Glutamatergic neuron (in vitro differentiated cells): ENCODE results near the gene MACROD1. TPM values are rescaled to one million over a fixed set of nuclear protein-coding genes. Genes with fewer than 3 reads are reported as not detected.

Experiments used
- DNase-seq: peaks from one replicate; pipeline ENCODE4 v3.0.0; 2022
- H3K27ac Mint-ChIP-seq: one replicate; pipeline ENCODE4 v1.8.0; 2020; ENCODE audit warnings: mild to moderate bottlenecking, mixed read lengths, inconsistent platforms; ENCODE audit not compliant: unreplicated experiment
- H3K27me3 Mint-ChIP-seq: one replicate; pipeline ENCODE4 v1.8.0; 2020; ENCODE audit warnings: mild to moderate bottlenecking, moderate library complexity, mixed read lengths, inconsistent platforms; ENCODE audit not compliant: unreplicated experiment
- H3K36me3 Mint-ChIP-seq: one replicate; pipeline ENCODE4 v1.8.0; 2020; ENCODE audit warnings: mild to moderate bottlenecking, mixed read lengths, inconsistent platforms; ENCODE audit not compliant: unreplicated experiment
- H3K4me1 Mint-ChIP-seq: one replicate; pipeline ENCODE4 v1.8.0; 2020; ENCODE audit warnings: mild to moderate bottlenecking, low read depth, mixed read lengths, inconsistent platforms; ENCODE audit not compliant: unreplicated experiment
- H3K4me3 Mint-ChIP-seq: one replicate; pipeline ENCODE4 v1.8.0; 2020; ENCODE audit warnings: mild to moderate bottlenecking, mixed read lengths, inconsistent platforms; ENCODE audit not compliant: unreplicated experiment
- H3K9me3 Mint-ChIP-seq: one replicate; pipeline ENCODE4 v1.8.0; 2020; ENCODE audit warnings: mild to moderate bottlenecking, moderate library complexity, mixed read lengths, inconsistent platforms; ENCODE audit not compliant: unreplicated experiment
- total RNA-seq: library from RNA; stranded (reverse); fragmentation: NEBNext Ultra II Directional; extraction: Animal tissue kit (Norgen Biotek cat#: 25700); gene quantifications from one replicate; pipeline ENCODE4 v1.2.1, GENCODE V29; 2021; ENCODE audit not compliant: unreplicated experiment
- TF ChIP-seq, protein P1 (sequence below): fragments of 200-600 bp; sonication (generic); IDR thresholded peaks from one replicate; pipeline ENCODE4 v1.5.0; 2021; ENCODE audit not compliant: partially characterized antibody, unreplicated experiment

Gene MACROD1
- total RNA-seq, 1 donor from 2014 or later = 12.7 TPM

DNA sequence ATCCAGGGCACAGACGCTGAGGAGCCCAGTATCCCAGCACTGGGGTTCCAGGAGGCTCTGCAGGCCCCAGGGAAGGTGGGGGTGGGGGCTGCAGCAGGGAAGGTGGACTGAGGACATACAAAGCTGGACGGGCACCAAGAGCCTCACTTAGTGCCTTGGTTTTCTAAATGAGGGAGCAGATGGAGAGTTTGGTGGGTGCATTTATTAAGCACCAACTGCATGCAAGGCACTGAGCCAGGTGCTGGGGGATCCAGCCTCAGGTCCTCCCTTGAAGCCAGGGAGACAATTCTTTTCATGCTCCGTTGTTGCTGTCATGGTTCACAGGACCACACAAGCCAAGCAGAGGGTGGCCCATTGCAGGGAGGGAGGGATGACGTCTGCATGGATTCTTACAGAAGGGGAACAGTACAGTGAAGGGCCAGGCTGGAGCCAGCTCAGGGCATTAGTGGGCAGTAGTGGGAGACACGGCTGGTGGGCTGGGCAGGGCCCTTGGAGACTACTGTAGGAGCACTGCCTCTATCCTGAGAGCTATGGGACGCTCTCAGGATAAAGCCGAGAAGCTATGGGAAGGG is 65.0 kb downstream of the MACROD1 start:
- DNase-seq = no peak
- Mint-ChIP-seq H3K4me1 (peaks cover 17% of the 10 kb centered on the region), H3K27ac (no peak overlapping the region), H3K36me3 (peaks cover 5% of the 10 kb centered on the region), H3K9me3 (peaks cover 14% of the 10 kb centered on the region), H3K4me3 (no peak overlapping the region), H3K27me3 (peaks cover 9% of the 10 kb centered on the region)
- TF ChIP-seq, protein P1, sequence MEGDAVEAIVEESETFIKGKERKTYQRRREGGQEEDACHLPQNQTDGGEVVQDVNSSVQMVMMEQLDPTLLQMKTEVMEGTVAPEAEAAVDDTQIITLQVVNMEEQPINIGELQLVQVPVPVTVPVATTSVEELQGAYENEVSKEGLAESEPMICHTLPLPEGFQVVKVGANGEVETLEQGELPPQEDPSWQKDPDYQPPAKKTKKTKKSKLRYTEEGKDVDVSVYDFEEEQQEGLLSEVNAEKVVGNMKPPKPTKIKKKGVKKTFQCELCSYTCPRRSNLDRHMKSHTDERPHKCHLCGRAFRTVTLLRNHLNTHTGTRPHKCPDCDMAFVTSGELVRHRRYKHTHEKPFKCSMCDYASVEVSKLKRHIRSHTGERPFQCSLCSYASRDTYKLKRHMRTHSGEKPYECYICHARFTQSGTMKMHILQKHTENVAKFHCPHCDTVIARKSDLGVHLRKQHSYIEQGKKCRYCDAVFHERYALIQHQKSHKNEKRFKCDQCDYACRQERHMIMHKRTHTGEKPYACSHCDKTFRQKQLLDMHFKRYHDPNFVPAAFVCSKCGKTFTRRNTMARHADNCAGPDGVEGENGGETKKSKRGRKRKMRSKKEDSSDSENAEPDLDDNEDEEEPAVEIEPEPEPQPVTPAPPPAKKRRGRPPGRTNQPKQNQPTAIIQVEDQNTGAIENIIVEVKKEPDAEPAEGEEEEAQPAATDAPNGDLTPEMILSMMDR = no peak

DNA sequence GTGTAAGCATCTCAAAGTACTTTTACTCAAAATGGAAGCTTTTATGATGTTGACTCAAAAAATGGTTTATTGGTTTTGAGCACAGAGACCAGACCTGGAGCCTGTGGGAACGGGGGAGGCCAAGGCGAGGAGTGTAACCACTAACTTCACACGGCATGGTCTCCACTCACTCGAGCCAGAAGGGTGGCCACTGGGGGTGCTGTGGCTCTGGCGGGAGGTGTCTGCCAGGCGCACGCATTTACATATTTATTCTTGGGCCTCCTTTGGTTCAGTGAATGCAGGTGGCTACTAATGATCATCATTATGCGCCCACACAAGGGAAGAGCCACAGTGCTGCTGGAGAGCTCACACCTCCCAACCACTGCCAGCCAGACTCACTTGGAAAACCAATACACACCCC is 65.6 kb downstream of the MACROD1 start:
- H3K9me3 Mint-ChIP-seq = peaks cover 14% of the 10 kb centered on the region
- H3K36me3 Mint-ChIP-seq = peaks cover 5% of the 10 kb centered on the region
- no peak overlapping the region for H3K4me3 Mint-ChIP-seq
- TF ChIP-seq, protein P1 = no peak
- DNase-seq = no peak
- H3K4me1 Mint-ChIP-seq = peaks cover 19% of the 10 kb centered on the region
- H3K27me3 Mint-ChIP-seq = peaks cover 9% of the 10 kb centered on the region
- no peak overlapping the region for H3K27ac Mint-ChIP-seq

DNA sequence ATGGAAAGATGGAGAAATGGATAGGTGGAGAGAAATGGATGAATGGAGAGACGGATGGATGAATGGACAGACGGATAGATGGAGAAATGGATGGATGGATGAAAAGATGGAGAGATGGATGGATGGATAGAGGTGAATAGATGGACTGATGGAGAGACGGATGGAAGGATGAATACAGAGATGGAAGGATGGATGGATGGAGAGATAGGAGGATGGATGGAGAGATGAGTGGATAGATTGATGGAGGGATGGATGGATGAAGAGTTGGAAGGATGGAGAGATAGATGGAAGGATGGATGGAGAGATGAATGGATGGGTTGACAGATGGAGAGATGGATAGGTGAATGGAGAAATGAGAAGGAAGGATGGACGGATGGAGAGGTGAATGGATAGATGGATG is 66.5 kb downstream of the MACROD1 start:
- H3K27ac Mint-ChIP-seq = no peak overlapping the region
- H3K4me1 Mint-ChIP-seq = peaks cover 25% of the 10 kb centered on the region
- peak overlapping the region; percentile 4 for H3K4me3 Mint-ChIP-seq
- peaks cover 14% of the 10 kb centered on the region for H3K9me3 Mint-ChIP-seq
- peaks cover 11% of the 10 kb centered on the region for H3K27me3 Mint-ChIP-seq
- no peak for DNase-seq
- TF ChIP-seq, protein P1 = no peak
- peaks cover 5% of the 10 kb centered on the region for H3K36me3 Mint-ChIP-seq

DNA sequence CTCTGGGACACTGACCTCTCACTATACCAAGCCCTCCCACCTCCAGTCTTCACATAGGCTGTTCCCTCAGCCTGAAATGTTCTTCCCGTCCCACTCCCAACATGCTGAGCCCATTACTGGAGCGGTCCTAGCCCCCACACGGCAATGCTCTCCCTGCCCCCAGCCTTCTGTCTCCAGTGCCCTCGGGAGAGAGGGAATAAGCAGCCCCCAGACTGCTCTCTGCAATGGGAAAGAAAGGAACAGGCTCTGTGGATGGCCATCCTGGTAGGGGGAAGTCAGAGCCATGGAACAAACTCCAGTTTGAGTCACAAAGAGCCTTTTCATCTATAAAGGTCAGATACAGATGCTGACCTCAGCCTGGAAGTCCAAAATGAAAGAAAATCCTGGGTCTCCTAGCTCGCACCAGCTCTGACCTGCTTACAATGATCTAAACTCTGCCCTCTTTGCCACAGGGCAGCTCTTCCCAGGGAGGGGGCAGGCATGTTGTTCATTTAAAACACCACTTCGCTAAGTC is 67.5 kb downstream of the MACROD1 start:
- Mint-ChIP-seq H3K4me3 (no peak overlapping the region), H3K9me3 (peaks cover 14% of the 10 kb centered on the region), H3K4me1 (peaks cover 25% of the 10 kb centered on the region), H3K36me3 (peaks cover 5% of the 10 kb centered on the region), H3K27ac (no peak overlapping the region), H3K27me3 (peaks cover 11% of the 10 kb centered on the region)
- DNase-seq = no peak
- TF ChIP-seq, protein P1 = no peak

DNA sequence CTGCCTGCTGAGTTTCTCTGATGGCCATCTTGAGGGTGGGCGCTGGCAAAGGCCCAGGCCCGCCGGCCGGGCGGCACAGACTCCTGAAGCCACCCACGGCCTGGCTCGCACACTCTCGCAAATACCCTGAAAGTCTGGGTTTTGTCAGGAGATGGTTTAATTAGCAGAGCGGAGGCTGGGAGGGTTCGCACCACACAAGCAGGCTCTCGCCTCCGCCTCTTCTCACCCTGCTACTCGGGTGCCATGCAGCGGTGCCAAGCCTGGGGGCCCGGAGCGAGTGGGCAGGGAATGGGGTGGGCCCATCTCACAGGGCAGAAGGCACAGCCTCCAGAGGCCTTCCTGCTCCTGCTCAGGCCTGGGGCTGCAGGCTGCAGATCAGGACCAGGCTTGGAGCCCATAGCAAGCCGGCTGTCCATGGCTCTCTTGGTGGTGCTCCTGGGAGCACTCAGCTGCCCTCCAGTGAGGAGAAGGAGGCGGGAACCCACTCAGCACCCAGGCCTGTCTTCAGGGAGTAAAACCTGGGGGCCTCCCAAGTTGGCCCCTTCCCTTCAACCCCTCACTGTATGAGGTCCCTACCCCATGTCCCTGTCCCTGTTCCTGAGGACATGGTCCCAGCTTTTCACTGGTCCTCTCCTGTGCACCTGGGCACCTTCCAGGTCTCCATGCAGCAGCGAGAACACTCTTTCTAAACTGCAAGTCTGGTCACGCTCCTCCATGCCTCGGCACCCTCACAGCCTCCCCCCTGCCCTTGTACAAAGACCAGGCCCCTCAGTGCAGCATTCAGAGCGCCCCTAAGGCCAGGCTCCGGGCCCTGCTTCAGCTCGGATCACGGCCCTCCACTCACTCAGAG is 68.2 kb downstream of the MACROD1 start:
- peaks cover 5% of the 10 kb centered on the region for H3K36me3 Mint-ChIP-seq
- TF ChIP-seq, protein P1 = no peak
- H3K4me1 Mint-ChIP-seq = peaks cover 24% of the 10 kb centered on the region
- no peak for DNase-seq
- H3K9me3 Mint-ChIP-seq = peaks cover 14% of the 10 kb centered on the region
- H3K27me3 Mint-ChIP-seq = peaks cover 11% of the 10 kb centered on the region
- H3K27ac Mint-ChIP-seq = no peak overlapping the region
- H3K4me3 Mint-ChIP-seq = no peak overlapping the region
